B cell (primary cell): ENCODE results near the gene CDH13. TPM values are rescaled to one million over a fixed set of nuclear protein-coding genes. Genes with fewer than 3 reads are reported as not detected.

Experiments used
- ATAC-seq: fragments of 200-7000 bp; cut with Tn5 transposase; one replicate; pipeline ENCODE4 v1.10.0; 2021; ENCODE audit warnings: low read depth, mild to moderate bottlenecking, moderate number of reproducible peaks, moderate library complexity
- CTCF ChIA-PET: fragments of 350-600 bp; sonication (Branson Sonifier 250); formaldehyde crosslinking; loops from one replicate; lab custom pipeline; 2021; ENCODE audit warnings: antibody characterized with exemption, inconsistent platforms; lab: Charles Lee
- POLR2A ChIA-PET: fragments of 350-600 bp; sonication (Branson Sonifier 250); formaldehyde crosslinking; loops from one replicate; lab custom pipeline; 2021; ENCODE audit warnings: antibody characterized with exemption; lab: Charles Lee
- DNase-seq: peaks from one replicate; pipeline ENCODE4 v3.0.0; 2013
- H2AFZ ChIP-seq: 2 replicates; pipeline ENCODE4 v1.6.1; 2012; ENCODE audit warnings: mild to moderate bottlenecking, low read depth, low read length; ENCODE audit not compliant: insufficient read depth, poor library complexity, severe bottlenecking
- H3K27ac ChIP-seq, 2 donors: 1 replicate in 1 of 2; 2 replicates in 1 of 2; pipeline ENCODE4 v1.5.1; 2012 to 2013; ENCODE audit warnings: low read length in 2 of 2, mild to moderate bottlenecking in 2 of 2, moderate library complexity in 1 of 2
- H3K27me3 ChIP-seq, 4 experiments: fragments of 200-600 bp in 1 of 4; sonication (generic) in 1 of 4; replicated peaks in 1 of 4; 1 replicate in 2 of 4; 2 replicates in 2 of 4; pipeline versions ENCODE4 v1.6.1 to v1.7.0; 2013 to 2016; ENCODE audit warnings: low read length in 3 of 4, mild to moderate bottlenecking in 2 of 4, mixed read lengths in 1 of 4, moderate library complexity in 1 of 4; ENCODE audit not compliant: insufficient read depth in 4 of 4, control insufficient read depth in 3 of 4; ENCODE audit errors: control extremely low read depth in 1 of 4
- H3K36me3 ChIP-seq, 2 experiments: replicated peaks in 1 of 2; 1 replicate in 1 of 2; 2 replicates in 1 of 2; pipeline versions ENCODE4 v1.6.1 to v1.7.1; 2013; ENCODE audit warnings: low read length in 1 of 2; ENCODE audit not compliant: insufficient read depth in 2 of 2, control insufficient read depth in 1 of 2; ENCODE audit errors: control extremely low read depth in 1 of 2, extremely low read depth in 1 of 2
- H3K4me1 ChIP-seq, 2 donors: fragments of 200-600 bp in 1 of 2; sonication (generic) in 1 of 2; 1 replicate in 1 of 2; 2 replicates in 1 of 2; pipeline versions ENCODE4 v1.5.1 to v1.6.1; 2013 to 2017; ENCODE audit warnings: low read length in 2 of 2; ENCODE audit not compliant: control insufficient read depth in 2 of 2, insufficient read depth in 2 of 2
- H3K4me2 ChIP-seq: replicated peaks from 2 replicates; pipeline ENCODE3; 2012; ENCODE audit warnings: mild to moderate bottlenecking, low read depth, low read length; ENCODE audit not compliant: poor library complexity, severe bottlenecking
- H3K4me3 ChIP-seq, 5 experiments: fragments of 200-600 bp in 1 of 5; sonication (generic) in 1 of 5; 1 replicate in 3 of 5; 2 replicates in 2 of 5; pipeline versions ENCODE4 v1.5.1 to v1.7.0; 2011 to 2016; ENCODE audit warnings: low read length in 4 of 5, mild to moderate bottlenecking in 4 of 5, low read depth in 2 of 5, control low read depth in 1 of 5, moderate library complexity in 1 of 5; ENCODE audit not compliant: insufficient read depth in 1 of 5; ENCODE audit errors: control extremely low read depth in 1 of 5, extremely low read depth in 1 of 5
- H3K79me2 ChIP-seq: fragments of 200-600 bp; sonication (generic); one replicate; pipeline ENCODE4 v1.6.0; 2016; ENCODE audit warnings: low read length; ENCODE audit not compliant: control insufficient read depth, insufficient read depth
- H3K9ac ChIP-seq: fragments of 200-600 bp; sonication (generic); 2 replicates; pipeline ENCODE4 v1.6.1; 2017; ENCODE audit warnings: mild to moderate bottlenecking, low read length, moderate library complexity
- H3K9me3 ChIP-seq, 3 donors: one replicate each; pipeline versions ENCODE4 v1.6.1 to v1.7.1; 2013; ENCODE audit warnings: low read length in 2 of 3; ENCODE audit not compliant: control insufficient read depth in 2 of 3, insufficient read depth in 1 of 3; ENCODE audit errors: control extremely low read depth in 1 of 3
- H4K20me1 ChIP-seq: 2 replicates; pipeline ENCODE4 v1.6.0; 2012; ENCODE audit warnings: mild to moderate bottlenecking, low read length; ENCODE audit not compliant: insufficient read depth, control insufficient read depth, poor library complexity, severe bottlenecking
- H3K27ac Mint-ChIP-seq: one replicate; pipeline ENCODE4 v1.8.0; 2021; ENCODE audit warnings: mixed read lengths
- H3K27me3 Mint-ChIP-seq: one replicate; pipeline ENCODE4 v1.8.0; 2021; ENCODE audit warnings: mixed read lengths
- H3K4me1 Mint-ChIP-seq: one replicate; pipeline ENCODE4 v1.8.0; 2021; ENCODE audit warnings: mixed read lengths
- H3K4me3 Mint-ChIP-seq: one replicate; pipeline ENCODE4 v1.8.0; 2021; ENCODE audit warnings: mixed read lengths
- H3K9me3 Mint-ChIP-seq: one replicate; pipeline ENCODE4 v1.8.0; 2022; ENCODE audit warnings: mixed read lengths; ENCODE audit not compliant: insufficient read depth
- EZH2 ChIP-seq: IDR thresholded peaks from 2 replicates; pipeline ENCODE4 v1.6.1; 2012; ENCODE audit warnings: borderline replicate concordance, low read depth, mild to moderate bottlenecking, moderate library complexity, low read length; ENCODE audit not compliant: insufficient read depth, poor library complexity, severe bottlenecking
- WGBS: methylation state at CpG from one replicate; pipeline ENCODE4 v1.1.5; 2013; ENCODE audit warnings: missing lambda C conversion rate; ENCODE audit not compliant: insufficient coverage; 5-methylcytosine and 5-hydroxymethylcytosine counted together
- intact Hi-C: fragments of 100-400 bp; cut with micrococcal nuclease; formaldehyde crosslinking; loops from one replicate; pipeline ENCODE4 v1.10.0; 2022
- polyA plus RNA-seq: library from polyadenylated mRNA; depleted of rRNA; stranded (reverse); fragments of >200 nt; gene quantifications from 2 replicates; pipeline ENCODE4 v1.2.3, GENCODE V29; 2012
- total RNA-seq, 2 donors: library from RNA; stranded (reverse); fragments of 120-200 nt in 1 of 2; gene quantifications; 1 replicate in 1 of 2; 2 replicates in 1 of 2; pipeline versions ENCODE4 v1.2.3 to v1.2.4, GENCODE V29; 2013 to 2022
- TF ChIP-seq, protein P1 (sequence below): fragments of 200-600 bp; IDR thresholded peaks from one replicate; pipeline ENCODE4 v1.8.0; 2022; ENCODE audit warnings: antibody characterized with exemption, mild to moderate bottlenecking

The CDH13 gene
- total and polyA plus RNA-seq, 2 donors (not counting 1 experiment from before 2014, with no cell fraction given): not detected

DNA sequence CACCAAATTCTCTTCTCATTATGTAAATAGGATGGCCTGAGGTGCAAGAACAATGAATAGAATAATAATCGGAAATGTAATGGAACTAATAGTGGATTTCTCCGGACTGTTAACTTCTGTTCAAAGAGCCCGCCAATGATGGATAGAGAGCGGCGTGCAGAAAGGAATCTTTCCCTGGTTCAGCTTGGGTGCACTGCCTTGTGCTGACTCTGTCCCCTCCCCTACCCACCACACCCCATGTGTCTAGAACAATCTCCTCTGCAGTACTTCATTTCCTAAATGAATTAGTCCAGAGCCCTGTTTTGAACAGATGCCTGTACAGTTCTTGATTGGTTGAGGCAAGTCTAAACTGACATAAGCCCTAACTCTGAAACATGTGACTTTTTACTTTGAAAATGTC, 125.4 kb downstream of the CDH13 start:
- no peak overlapping the region for H3K4me2 ChIP-seq
- DNase-seq (no peak), ATAC-seq (no peak)
- Mint-ChIP-seq H3K27ac (no peak overlapping the region), H3K4me1 (peaks cover 16% of the 10 kb centered on the region), H3K4me3 (no peak overlapping the region), H3K9me3 (no peaks in the 10 kb centered on the region), H3K27me3 (peaks cover 4% of the 10 kb centered on the region)
- TF ChIP-seq, protein P1, sequence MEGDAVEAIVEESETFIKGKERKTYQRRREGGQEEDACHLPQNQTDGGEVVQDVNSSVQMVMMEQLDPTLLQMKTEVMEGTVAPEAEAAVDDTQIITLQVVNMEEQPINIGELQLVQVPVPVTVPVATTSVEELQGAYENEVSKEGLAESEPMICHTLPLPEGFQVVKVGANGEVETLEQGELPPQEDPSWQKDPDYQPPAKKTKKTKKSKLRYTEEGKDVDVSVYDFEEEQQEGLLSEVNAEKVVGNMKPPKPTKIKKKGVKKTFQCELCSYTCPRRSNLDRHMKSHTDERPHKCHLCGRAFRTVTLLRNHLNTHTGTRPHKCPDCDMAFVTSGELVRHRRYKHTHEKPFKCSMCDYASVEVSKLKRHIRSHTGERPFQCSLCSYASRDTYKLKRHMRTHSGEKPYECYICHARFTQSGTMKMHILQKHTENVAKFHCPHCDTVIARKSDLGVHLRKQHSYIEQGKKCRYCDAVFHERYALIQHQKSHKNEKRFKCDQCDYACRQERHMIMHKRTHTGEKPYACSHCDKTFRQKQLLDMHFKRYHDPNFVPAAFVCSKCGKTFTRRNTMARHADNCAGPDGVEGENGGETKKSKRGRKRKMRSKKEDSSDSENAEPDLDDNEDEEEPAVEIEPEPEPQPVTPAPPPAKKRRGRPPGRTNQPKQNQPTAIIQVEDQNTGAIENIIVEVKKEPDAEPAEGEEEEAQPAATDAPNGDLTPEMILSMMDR: no peak
- no peak for TF ChIP-seq EZH2
- H2AFZ ChIP-seq: no peak overlapping the region
- H3K4me1 ChIP-seq: peaks cover 9 to 25% of the 10 kb centered on the region in 2 donors
- ChIA-PET CTCF (interaction anchor here (1.2 kb wide), 1 partner anchor 43 kb away, joined by 3 read pairs; no protein-coding TSS in a partner anchor), POLR2A (no interaction called here)
- no peak overlapping the region for H3K9ac ChIP-seq
- H3K4me3 ChIP-seq: no peak overlapping the region
- 80% methylated on average over 2 of the region's 5 CpGs for WGBS
- no peak overlapping the region for H3K27ac ChIP-seq
- no peaks in the 10 kb centered on the region for H3K9me3 ChIP-seq
- no peaks in the 10 kb centered on the region for H3K36me3 ChIP-seq
- intact Hi-C loops: no loop called here
- no peaks in the 10 kb centered on the region for H3K79me2 ChIP-seq
- H4K20me1 ChIP-seq: no peaks in the 10 kb centered on the region
- no peaks in the 10 kb centered on the region for H3K27me3 ChIP-seq

DNA sequence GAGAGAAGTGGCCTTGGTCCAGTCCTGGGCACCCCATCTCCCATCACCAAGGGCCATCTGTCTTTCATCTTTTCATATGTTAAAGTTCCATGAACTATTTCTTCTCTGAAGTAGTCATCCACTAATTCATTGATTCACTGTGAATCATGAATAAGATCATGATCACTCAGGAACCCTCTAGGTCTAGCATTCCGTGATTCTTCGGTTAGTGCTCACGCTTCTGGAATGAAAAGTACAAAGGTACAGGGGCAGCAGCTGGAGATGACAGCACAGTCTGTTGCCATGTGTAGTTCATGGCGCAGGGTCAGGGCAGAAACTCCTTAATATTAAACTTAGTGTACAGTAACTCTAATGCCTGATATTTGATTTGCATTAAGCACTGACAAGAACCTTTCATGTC, 127.1 kb downstream of the CDH13 start:
- no peak overlapping the region for H3K27ac Mint-ChIP-seq
- peaks cover 2% of the 10 kb centered on the region for H3K27me3 Mint-ChIP-seq
- no peaks in the 10 kb centered on the region for H3K9me3 Mint-ChIP-seq
- POLR2A ChIA-PET: no interaction called here
- peaks cover 16% of the 10 kb centered on the region for H3K4me1 Mint-ChIP-seq
- H3K4me3 ChIP-seq: no peak overlapping the region
- H3K9me3 ChIP-seq: no peaks in the 10 kb centered on the region
- H3K4me2 ChIP-seq: no peak overlapping the region
- ATAC-seq (no peak), DNase-seq (no peak)
- no peaks in the 10 kb centered on the region for H3K36me3 ChIP-seq
- no peak overlapping the region for H3K4me3 Mint-ChIP-seq
- no peak for TF ChIP-seq EZH2
- TF ChIP-seq, protein P1: no peak
- CTCF ChIA-PET: no interaction called here
- H2AFZ ChIP-seq: no peak overlapping the region
- intact Hi-C loops: no loop called here
- H3K4me1 ChIP-seq: peaks cover 9 to 25% of the 10 kb centered on the region in 2 donors
- no CpG with 5 or more reads among the region's 4 CpGs for WGBS
- H3K79me2 ChIP-seq: no peaks in the 10 kb centered on the region
- no peak overlapping the region for H3K9ac ChIP-seq
- no peaks in the 10 kb centered on the region for H3K27me3 ChIP-seq
- H3K27ac ChIP-seq: no peak overlapping the region
- H4K20me1 ChIP-seq: no peaks in the 10 kb centered on the region
